Endothelial cell of hepatic sinusoid (primary cell): Measurements from ENCODE around the gene CYP24A1.

ENCODE experiments used
- in situ Hi-C: cut with HindIII; loops from 2 replicates; pipeline ENCODE4 v1.10.0; 2017; ENCODE audit warnings: low sequenced_read_pairs

CYP24A1 gene

DNA sequence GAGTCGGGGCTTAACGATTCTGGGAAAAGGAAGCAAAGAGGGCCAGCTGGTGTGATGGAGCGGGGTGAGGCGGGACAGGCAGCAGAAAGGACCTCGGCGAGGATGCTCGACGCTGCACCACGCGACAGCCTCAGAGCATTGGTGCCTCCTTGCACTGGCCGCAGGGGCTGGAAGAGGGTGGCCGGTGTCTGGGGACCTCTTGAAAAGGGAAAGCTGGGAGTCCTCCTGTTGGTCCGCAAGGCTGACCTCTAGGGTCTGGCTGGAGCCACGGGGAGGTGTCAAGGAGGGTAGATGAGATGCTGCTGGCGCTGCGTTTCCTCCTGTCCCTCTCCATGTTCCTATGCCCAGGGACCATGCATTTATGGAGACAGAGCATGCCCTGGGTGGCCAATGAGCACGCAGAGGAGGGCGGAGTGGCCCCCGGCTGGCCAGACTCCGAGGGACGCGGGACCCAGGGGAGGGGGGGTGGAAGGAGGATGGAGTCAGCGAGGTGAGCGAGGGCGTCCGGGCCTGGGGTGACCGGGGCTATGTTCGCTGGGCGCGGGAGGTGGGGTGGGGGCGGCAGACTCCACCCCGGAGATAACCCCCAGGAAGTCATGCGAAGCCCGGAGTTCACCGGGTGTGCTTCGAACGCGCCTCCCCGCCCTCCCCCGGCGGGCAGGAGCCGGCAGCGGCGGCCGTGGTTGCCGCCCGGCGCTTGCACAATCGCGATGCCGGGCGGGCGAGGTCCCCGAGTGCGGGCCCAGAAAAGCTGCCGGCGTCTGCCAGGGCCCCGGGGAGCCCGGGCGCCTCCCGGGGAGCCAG is at the start of gene CYP24A1:
Gene CYP24A1 (minus strand): TSS at position 334 of the 804 bp plus-strand sequence. CDS start 407 bp downstream, outside the sequence.
- in situ Hi-C loops: no loop called here

GRCh38 chr20:54223285-54223684 is 49.5 kb upstream of the CYP24A1 start:
- in situ Hi-C loops: no loop called here

DNA sequence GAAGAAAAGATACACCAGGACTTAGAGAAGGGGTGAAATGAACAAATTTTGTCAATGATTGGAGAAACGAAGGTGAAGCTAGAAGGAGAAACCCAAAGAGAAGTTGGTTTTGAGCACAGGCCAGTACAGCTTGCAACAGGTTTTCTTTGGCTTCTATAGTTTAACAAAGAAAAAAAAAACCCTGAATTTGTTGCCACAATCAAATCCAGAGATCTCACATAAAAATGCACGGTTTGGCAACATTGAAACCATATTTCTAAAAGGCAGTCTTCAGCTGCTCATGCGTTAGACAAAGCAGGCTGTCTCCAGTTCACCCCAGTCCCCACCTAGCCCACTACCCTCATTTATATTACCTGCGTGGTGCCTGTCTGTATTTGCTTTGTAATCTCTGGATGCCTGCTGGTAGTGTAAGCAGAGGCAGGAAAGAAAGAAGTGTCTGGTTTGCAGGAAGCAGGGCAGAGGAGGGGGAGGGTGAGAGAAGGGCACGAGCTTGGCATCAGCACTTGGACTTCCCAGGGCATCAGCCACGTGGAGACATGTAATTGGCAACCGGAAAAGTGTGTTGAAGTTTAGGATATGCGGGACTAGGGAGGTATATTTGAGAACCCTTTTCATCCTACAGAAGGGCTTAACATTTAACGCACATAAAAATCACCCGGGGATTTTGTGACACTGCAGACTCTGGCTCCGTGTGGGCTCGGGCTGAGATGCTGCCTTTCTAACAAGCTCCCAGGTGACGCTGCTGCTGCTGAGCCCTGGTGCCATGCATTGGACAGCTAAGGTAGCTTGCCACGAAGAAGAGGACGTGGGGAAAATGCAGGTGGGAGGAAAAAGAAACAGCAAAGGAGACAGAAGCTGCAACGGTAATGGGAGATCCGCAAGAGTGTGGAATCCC is 48.5 kb upstream of the CYP24A1 start:
- in situ Hi-C loops: no loop called here

GRCh38 chr20:54221353-54221752 is 47.6 kb upstream of the CYP24A1 start:
- in situ Hi-C loops: no loop called here

DNA sequence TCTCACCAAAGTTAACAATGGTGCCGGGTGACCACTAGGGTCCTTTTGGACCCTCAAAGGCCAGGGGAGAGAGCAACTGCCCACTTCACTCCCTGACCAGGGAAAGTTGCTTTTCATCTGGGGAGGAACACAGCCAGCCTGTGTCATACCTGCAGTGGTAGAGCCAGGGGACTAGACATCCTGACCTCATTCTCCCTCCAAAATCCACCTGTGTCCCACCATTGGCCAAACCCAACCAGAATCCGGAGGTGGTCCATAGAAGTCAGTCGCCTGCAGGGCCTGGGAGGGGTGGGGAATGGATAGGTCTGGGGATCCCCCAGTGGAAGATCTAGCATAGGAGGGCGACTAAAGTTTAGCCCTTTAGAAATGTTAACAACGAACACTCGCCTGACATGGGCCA is 46.9 kb upstream of the CYP24A1 start:
- in situ Hi-C loops: no loop called here

DNA sequence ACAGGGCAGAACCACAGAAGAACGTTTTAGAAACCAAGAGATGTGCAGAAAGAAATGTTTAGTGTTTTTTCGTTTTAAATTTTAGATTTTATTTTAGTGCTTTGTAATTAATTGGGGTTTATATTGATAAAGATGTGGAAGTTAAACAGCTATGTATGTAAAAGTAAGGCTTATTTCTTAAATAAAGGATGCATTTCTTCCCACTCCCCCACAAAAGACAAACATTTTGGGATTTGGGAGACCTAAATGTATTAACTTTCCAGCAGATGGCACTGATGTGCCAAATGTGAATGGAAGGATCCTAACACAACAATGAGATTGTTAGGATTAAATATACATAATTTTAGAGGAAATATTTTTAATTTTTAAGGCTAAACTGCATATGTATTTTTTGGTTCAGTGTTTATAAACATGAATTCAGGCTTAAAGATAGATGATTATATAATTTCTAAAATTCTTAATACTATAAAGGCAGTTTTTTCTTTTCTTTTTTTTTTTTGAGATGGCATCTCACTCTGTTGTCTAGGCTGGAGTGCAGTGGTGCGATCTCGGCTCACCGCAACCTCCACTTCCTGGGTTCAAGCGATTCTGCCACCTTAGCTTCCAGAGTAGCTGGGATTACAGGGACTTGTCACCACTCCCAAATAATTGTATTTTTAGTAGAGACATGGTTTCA is 46.1 kb upstream of the CYP24A1 start:
- in situ Hi-C loops: loop anchor here (5.0 kb wide), 1 partner anchor 82 kb away; no protein-coding TSS in a partner anchor

GRCh38 chr20:54218470-54218869 is 44.7 kb upstream of the CYP24A1 start:
- in situ Hi-C loops: loop anchor here (5.0 kb wide), 1 partner anchor 84 kb away; no protein-coding TSS in a partner anchor

- in situ Hi-C loops: loop anchor here (5.0 kb wide), 1 partner anchor 85 kb away; no protein-coding TSS in a partner anchor
These were observed 44.0 kb upstream of the CYP24A1 start for GRCh38 chr20:54217762-54218161.

DNA sequence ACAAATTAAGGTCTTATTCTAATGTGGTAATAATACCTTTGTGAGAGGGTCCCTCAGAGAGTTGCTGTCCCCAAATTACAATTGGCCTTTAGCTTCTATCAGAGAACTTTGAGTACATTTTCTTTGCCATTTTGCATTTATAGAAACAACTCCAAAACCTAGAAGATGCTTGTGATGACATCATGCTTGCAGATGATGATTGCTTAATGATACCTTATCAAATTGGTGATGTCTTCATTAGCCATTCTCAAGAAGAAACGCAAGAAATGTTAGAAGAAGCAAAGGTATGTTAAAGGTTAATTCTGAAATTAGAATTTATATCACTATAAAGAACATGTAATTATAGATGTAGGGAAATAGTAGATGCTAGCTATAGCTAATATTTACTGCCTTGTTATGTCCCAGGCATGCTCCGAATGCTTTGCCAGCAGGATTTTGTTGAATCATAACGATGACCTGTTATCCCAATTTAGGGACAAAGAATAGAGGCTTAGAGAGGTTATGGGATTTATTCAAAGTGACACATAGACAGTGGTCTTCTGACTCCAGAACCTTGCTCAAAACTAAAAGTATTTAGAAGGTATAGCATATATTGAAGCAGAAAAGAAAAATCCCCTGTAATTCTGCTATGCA is 41.5 kb upstream of the CYP24A1 start:
- in situ Hi-C loops: loop anchor here (5.0 kb wide), 1 partner anchor 87 kb away; no protein-coding TSS in a partner anchor

DNA sequence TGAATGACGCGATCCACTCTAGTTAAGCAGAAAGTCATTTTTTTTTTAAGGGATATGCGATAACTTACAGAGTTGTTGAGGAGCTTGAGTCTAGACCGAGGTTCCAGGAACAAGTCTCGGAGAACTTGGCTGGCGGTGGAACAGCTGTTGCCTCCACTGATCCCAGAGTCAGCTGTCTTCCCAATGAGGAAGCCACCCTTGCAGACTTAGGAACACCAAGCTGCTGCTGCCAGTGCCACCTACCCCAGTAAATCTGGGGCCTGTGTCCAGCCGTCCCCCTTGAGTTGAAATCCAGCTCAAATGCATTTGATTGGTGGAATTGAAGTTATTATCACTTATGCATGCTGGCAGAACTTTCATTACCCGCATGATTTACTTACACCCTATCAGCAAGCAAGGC is 40.8 kb upstream of the CYP24A1 start:
- in situ Hi-C loops: no loop called here

DNA sequence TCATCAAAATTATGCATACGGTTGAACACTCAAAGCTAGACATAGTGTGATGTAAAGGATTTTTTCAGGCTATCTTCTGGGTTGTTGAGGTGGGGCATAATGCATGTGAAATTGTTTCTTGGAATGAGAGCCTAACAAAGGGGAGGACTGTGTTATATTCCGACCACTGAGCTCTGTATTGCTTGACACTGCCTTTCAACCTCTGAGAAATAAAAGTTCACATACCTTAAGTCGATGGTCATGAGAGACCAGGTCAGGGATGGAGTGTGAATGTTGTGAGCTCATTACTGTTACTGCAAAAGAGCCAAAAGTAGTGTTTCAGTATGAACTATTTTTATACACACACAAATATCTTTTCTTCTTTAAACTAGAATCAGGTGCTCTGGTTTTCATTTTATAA is 39.1 kb upstream of the CYP24A1 start:
- in situ Hi-C loops: no loop called here

DNA sequence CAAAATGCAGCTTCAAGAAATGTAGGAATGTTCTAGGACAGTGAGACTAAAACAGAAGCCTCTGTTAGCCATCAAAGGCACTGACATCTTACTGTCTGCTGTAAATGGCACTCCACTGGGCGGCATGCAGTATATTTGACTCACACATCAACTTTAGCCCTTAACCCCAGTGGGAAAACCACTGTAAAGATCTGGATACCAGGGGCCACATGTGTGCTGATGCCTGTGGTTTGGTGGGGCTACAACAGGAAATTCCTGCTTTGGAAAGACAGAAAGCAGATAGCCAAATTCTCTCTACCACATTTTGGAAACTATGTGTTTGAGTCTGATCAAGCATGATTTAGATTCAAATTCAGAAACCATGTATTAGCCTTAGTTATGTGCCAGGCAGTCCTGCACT is 38.4 kb upstream of the CYP24A1 start:
- in situ Hi-C loops: no loop called here

GRCh38 chr20:54209216-54209813 is 35.5 kb upstream of the CYP24A1 start:
- in situ Hi-C loops: no loop called here

DNA sequence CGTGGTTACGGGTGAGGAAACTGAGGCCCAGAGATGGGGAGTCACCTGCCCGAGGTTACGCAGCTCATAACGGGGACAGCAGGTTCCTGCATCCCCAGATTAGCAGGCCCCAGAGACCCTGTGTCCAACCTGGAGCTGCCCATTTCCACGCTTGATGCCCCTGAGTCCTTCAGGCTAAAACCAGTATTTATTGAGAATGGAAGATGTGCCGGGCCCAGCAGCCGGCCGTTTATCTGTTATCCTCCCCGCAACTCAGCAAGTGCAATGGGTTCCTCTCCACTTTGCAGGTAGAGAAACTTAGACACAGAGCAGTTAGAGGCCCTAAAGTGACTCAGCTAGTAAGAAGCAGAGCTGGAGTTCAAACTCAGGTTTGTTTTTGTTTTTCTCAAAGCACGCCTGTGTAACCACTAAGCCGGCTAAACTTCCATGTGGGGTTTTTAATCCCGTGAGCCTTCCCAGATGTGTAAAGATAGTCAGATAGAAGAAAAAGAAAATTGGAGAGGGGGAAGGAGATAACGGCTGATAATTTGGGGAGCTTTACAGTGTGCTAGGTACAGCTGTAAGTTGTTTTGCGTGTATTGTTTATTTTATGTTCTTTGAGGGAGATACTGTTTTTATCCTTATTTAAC is 34.9 kb upstream of the CYP24A1 start:
- in situ Hi-C loops: no loop called here

DNA sequence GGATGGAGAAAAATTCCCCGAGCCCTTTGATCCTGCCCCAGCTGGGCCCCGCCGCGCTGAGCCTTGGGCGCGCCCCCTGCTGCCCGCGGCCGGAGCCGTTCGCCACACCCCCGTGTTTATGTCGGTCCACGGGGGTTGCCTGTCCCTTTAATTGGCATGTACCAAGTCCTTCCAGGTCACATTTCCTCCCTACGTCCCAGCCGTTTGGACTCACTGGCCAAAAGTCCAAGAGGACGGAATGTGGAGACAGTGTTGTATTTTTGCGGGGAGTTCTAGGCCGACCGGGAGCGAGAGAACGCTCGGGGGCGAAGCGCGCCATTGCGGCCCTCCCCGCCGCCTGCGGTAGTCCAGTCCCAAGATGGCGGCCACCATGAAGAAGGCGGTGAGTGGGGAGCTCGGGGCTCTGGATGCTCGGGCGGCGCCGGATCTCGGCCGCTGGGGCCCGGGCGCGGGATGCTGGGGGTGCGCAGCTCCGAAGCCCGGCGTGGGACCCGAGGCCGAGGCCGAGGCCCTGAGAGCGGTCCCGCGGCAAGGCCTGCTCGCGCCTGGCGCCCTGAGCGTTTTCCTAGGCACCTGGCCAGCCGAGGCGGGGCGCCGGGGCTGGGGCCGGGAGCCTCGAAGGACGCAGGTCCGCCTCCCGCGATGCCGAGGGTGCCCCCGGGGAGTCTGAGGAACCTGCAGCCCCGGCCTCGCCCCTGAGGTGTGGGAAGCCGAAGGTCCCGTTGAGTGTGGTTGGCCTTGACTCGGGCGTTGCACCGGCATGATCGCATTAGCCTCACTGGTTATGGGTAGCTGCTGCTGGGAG is 34.2 kb upstream of the CYP24A1 start, which contains the start of gene PFDN4:
Gene PFDN4 (plus strand): TSS at position 345 of the 805 bp plus-strand sequence. CDS start 14 bp downstream, at position 359.
- in situ Hi-C loops: no loop called here

GRCh38 chr20:54207053-54207742 is 33.4 kb upstream of the CYP24A1 start:
- in situ Hi-C loops: no loop called here

GRCh38 chr20:54205450-54205849 is 31.7 kb upstream of the CYP24A1 start:
- in situ Hi-C loops: no loop called here

DNA sequence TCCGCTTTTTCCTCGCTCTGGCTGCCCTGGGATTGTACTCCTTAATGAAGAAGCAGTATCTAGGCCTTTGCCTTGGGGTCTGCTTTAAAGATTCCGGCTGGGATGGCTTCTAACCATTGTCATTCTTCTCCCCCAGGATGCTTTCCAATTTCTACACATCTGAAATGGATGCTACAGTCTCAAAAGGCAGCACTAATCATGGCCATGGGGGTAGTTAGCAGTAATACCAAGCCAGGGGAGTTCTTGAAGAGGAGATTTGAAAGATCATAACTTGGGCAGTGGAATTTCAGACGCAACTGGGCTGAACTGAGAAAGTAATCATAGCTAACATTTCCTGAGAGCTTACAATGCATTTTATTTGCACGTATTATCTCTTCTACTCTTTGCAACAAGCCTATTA is 30.7 kb upstream of the CYP24A1 start:
- in situ Hi-C loops: no loop called here
